ENCODE measurements around the gene UNC80.

The UNC80 gene

DNA sequence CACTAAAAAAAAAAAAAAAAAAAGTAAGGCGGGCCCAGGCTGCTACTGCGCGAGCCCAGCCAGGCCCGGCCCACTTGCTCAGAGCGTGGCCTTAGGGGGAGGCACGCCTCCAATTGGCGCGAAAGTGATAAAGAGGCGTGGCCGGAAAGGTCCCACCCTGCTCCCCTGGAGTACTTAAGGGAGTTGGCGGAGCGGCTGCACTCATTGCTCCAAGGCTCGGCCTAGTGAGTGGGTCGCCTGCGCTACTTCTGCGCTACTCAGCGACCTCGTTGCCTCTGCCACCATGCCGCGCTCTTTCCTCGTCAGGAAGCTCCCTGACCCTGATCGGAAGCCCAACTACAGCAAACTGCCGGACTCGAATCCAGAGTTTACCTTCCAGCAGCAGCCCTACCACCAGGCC is 36.9 kb downstream of the UNC80 start:
- no peak for DNase-seq

DNA sequence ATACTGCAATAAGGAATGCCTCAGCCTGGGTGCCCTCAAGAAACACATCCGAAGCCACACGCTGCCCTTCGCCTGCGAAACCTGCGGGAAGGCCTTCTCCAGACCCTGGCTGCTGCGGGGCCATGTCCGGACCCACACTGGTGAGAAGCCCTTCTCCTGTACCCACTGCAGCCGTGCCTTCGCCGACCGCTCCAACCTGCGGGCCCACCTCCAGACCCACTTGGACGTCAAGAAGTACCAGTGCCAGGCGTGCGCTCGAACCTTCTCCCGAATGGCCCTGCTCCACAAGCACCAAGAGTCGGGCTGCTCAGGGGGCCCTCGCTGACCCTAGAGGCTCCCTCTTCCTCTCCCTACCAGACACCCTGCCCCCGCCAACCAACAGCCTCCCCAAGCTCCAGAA is 37.6 kb downstream of the UNC80 start:
- DNase-seq = no peak

DNA sequence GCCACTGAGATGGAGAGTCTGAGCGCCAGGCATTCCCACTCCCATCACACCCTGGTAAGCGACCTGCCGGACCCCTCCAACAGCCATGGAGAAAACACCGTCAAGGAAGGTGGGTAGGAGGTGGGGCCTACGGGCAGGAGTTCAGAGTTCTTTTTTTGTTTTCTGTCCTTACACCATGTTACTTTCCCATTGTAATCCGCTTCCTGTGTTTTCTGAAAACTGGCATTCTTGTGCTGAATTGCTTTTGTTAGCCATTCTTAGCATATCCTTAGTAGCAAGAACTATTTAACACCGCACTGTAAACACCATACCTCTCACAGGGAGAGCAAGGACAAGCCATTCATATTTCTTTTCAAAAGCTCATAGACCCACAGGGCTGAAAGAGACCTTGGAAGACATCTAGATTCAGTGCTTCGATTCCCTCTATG is 46.2 kb downstream of the UNC80 start:
- no peak for DNase-seq

DNA sequence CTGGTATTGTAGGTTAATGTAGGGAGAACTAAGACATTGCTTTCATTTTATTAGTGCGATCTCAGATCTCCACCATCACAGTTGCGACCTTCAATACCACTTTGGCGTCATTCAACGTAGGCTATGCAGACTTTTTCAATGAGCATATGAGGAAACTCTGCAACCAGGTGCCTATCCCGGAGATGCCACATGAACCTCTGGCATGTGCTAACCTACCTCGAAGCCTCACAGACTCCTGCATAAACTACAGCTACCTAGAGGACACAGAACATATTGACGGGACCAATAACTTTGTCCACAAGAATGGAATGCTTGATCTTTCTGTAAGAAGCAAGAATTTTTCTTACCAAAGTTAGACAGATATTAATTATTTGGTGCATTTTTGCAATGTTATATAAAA is 47.3 kb downstream of the UNC80 start:
- no peak for DNase-seq

DNA sequence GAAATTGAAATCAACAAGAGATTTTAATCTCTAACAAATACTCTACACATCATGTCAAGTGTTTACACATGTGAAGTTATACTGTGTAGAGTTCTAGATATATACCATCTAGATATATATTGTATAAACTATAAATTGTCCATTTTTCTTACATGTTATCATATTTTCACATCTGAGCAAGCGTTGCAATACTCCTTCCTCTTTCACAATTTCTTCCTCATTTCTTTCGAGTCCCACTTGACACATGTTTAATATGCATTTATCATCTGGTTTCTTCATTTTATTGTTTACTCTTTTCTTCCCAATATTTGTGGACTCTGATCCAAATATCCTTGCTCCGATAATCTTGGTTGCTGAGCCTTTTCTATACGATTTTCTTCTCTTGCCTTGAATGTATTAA is 50.2 kb downstream of the UNC80 start:
- DNase-seq = no peak

DNA sequence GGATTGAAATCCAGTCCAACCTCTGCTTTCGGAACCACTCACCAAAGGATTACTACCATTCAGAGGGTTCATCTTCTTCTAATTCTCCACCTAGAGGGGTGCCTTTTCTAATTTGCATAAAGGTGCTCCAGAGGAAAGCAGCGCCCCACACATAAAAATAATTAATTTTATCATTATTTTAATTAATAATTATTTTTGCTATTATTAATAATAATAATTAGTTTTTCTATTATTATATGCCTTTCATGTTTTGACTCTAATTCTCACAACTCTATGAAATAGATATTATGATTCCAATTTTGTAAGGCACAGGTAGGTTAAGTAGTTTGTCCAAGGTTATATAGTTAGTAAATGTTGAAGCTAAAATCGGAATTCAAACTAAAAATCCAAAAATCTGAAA is 51.9 kb downstream of the UNC80 start:
- no peak for DNase-seq

DNA sequence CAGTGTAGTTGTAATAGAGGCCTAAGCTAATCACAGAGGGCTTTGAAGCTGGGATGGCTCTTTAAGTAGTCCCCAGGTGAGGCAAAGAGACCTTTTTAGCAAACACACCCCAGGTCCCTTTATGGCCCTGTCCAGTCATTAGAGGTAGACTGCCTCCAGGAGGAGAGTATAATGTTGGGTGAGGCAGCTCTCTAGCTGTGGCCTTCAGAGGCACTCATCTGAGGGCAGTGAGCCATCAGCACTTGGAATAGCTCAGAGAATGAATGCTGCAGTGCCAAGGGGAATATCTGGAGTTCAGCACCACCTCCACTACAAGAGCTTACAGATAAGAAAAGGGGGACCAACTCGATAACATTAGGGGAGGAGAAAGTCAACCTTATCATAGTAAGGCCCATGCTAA is 52.8 kb downstream of the UNC80 start:
- no peak for DNase-seq

DNA sequence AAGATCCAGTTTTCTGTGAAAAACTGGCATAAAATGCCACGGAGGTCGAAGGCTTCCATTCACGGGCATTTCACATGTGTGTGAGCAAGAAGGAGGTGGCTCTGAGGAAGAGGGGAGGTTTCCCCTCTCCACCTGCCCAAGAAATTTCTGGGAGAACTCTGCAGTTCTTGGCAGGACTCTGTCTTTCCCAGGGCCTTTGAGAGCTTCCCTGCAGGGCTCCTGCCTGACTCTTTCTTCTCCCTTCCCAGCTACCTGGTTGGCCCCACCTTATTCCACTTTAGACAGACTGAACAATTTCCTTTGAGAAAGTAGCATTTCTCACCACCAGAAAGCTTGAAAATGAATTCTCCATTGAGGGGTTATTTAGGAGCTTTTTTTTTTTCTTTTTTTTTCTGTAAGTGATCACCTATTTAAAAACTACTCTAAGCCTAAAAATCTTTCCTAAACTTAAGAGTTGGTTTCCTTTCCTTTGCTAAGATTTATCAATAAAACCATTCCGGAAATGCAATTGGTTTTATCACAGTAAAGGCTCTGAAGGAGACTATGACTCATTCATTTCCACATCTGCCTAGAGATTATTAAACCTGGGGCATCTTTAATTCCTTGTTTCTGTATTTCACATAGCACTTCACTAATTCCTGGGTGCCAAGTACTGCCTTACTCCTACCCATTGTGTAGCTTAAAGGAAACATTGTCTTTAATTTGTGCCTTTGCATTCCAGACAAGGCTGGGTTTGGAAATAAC is 59.3 kb downstream of the UNC80 start:
- no peak for DNase-seq

DNA sequence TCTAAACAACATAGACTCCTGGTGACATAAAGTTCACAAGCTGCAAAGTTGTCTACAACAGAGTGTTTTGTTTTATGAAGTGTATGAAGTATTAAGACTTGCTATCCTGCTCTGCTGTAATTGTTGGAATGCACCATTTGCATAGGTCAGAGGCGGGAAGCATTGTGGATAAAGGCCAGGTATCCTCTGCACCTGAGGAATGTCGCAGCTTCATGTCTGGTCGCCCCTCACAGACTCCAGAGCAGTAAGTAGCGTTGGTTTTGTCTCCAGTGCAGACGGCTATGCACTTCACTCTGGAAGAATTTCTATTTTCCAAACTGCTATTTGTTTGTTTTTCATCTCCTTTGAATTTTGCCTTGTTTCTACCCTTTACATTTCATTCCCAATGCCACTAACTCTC is 63.1 kb downstream of the UNC80 start:
- no peak for DNase-seq

DNA sequence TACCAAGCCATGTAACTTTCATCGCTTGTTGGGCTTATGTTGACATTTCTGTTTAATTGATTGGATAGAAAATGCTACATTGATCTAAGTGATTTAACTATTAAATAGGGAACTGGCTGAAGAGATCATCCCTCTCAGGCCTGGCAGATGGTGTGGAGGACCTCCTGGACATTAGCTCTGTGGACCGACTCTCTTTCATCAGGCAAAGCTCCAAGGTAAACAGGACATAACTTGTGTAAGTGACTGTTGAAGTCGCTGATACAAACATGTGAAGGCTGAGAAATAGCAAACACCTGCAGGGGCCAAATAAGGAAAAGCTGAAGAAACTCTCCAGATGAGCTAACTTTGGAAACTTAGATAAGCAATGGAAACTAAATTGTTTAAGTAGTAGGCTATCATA is 68.8 kb downstream of the UNC80 start:
- no peak for DNase-seq

DNA sequence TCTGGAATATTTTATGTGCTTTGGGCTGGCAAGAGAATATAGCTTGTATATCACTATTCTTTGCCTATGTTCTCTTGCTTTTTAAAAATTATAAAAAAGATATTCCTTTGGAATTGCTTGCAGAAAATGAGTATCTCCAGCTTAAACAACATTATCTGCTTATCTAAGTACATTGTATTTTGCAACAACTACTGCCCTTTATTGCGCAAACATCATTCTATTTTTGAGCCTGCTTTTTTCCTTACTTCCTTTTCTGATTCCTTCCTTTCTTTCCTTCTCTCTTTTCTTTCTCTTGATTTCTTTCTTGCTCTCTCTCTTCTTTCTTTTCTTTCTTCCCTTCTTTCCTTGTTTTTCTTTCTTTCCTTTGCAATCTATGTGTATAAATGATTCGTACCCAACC is 74.0 kb downstream of the UNC80 start:
- no peak for DNase-seq

DNA sequence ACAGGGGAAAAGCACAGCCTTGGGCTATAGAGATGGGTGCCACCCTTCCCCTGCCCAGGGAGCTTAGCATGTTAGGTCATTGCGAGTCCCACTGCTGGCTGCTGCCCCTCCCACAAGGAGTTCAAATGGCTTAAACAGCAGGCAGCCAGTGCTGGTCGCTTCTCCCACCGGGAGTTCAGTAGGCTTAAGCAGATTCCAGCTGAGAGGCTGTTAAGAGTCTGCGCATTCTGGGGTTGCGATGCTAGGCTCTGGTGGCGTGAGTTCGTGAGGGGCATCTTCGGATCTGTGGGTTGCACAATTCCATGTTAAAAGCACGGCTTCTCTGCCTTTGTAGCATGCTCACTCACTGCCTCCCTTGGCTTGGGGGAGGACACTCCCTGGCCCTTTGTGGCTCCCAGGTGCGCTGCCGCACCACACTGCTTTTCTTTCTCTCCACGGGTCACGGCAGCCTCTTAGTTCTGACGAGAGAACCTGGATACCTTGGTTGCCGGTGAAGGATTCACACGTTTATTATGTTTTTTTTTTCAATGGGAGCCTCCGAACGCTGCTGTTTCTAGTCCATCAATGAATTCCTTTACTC is 93.2 kb downstream of the UNC80 start:
- no peak for DNase-seq

DNA sequence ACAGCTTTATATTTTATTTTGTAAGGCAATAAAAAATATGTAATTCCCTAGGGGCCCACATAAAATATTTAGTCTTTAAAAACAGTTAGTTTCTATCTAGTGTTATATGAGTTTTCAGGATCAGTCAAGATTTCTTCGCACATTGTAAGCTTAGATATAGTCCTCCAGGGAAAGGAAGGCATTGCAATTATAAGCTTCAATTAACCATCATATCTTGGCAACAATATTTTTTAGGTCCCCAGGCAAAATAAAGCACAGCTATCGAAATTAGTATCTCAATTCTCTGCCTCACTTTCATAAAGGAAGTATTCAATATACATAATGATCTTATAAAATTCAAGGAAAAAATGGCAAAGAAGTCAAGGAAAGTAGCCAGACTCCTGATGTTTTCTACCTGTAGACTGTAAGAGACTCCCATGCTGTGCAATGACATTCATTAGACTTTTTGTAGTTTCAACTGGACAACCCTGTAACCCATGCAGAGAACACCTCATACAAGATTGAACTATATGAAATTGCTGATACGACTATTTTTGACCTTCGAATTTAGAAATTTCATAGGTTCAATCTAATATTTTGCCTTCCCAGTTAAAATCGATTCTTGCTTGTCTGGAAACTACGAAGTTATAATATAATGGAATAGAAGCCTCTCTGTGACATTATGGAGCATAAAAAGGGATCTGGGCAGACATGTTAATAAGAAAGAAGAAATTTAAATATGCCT is 96.8 kb downstream of the UNC80 start:
- DNase-seq = no peak

DNA sequence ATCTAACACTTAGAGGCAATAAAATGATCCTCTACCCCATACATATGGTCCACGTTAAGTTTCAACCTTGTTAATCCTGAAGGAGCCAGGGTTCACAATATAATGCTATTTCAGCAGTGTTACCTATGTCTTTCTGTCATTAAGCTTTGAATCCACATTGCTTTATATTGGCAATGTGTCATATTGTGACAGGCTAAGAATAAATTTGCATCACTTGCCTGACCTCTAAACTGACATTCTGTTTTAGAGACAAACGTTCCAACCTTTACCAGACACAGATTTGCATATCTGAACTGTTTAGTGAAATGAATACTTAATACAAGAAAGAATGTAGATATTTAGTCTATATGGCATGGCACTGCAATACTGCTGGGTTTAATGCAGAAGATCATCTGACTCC is 98.4 kb downstream of the UNC80 start:
- DNase-seq = no peak

DNA sequence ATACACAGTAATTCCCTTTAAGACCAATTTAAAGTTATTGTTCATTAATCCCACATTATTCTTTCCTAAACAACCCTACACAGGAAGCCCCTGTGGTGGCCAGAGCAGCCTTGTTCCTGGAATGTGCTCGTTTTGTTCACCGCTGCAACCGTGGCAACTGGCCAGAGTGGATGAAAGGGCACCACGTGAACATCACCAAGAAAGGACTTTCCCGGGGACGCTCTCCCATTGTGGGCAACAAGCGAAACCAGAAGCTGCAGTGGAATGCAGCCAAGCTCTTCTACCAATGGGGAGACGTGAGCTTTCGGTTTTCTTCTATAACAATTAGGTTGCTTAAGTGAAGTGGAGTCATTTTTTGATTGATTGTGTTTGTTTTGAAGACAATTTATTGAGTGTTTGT is 101.0 kb downstream of the UNC80 start:
- DNase-seq = no peak

DNA sequence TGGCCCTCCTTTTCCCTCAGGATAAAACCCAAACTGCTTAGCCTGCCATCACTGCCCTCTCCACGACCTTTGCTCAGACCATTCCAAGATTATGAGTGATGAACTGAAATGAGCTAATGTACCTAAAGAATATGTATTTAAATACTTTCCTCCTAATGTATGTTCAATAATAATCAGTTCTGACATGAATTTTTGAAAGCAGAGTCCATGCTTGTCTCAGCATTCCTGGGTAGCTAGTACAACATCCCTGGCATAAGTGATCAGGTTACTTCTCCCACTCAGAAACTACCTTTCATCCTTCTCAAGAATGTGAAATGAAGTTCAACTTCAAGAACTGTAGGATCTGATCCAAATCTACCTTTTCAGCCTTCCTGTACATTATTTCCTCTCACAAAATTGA is 103.6 kb downstream of the UNC80 start:
- no peak for DNase-seq

DNA sequence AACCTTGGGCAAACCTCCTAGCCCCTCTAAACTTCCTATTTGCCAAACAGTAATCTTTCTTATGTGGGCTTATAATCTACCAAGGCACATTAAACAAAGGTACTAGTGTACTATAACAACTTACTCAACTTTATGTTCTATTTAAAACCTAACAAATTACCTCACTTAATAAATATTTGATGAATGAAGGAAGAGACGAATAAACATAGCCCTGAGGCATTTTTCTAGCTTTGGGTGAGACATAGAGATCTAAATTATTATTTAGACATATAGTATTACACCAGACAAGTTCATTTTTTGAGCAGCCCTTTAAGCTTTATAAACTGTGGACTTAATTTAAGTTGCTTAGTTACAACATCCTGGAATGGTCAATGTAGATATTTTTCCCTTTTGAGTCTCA is 104.6 kb downstream of the UNC80 start:
- DNase-seq = no peak

DNA sequence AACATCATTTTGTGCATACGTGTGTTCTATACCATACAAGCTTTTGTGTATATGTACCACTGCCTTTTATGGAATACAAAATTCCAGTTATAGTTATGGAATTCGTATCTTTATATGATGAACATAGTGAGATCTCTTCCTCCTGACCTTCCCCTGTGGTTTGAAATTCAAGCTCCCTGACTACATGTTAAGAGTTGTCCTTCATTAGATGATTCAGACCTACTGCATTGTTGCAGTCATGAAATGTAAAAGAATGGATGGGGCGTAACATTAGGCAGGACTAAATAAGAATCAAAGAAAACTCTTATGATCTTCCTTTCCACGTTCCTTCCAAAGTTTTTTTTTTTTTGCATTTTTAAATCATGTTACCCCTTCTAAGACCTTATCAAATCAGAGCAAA is 107.1 kb downstream of the UNC80 start:
- no peak for DNase-seq

DNA sequence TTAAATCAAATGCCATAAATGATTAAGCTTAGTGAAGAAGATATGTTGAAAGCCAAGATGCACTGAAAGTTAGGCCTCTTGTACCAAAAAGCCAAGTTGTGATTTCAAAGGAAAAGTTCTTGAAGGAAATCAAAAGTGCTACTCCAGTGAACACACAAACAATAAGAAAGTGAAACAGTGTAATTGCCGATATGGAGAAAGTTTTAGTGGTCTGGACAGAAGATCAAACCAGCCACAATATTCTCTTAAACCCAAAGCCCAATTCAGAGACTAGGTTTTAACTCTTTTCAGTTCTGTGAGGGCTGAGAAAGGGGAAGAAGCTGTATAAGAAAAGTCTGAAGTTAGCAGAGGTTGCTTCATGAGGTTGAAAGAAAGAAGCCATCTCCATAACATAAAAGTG is 129.0 kb downstream of the UNC80 start:
- DNase-seq = no peak

DNA sequence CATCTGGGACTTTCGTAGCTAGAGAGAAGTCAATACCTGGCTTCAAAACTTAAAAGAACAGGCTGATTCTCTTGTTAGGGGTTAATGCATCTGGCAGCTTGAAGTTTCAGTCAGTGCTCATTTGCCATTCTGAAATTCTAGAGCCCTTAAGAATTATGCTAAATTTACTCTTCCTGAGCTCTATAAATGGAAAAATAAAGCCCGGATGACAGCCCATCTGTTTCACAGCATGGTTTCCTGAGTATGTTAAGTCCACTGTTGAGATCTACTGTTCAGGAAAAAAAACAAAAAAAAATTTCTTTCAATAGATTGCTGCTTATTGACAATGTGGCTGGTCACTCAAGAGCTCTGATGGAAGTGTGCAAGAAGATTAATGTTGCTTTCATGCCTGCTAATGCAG is 129.5 kb downstream of the UNC80 start:
- DNase-seq = no peak

DNA sequence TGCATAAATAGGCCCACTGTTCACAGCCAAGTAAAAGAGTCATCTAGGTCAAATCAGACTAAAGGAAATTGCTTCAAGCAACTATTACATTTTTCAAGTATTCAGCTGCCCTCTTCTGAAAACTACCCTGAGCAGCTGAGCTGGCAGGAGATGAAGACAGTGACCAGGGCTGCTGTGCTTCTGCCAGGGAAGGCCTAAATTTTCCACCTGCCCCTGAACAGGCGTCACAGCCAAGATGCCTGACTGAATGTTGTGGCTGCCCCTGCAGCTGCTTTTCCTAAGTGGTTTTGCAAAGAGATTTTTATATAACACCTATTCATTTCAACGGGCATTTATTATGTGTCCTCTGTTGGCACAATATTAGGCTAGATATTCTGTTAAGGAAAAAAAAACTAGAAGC is 134.1 kb downstream of the UNC80 start:
- DNase-seq = no peak

DNA sequence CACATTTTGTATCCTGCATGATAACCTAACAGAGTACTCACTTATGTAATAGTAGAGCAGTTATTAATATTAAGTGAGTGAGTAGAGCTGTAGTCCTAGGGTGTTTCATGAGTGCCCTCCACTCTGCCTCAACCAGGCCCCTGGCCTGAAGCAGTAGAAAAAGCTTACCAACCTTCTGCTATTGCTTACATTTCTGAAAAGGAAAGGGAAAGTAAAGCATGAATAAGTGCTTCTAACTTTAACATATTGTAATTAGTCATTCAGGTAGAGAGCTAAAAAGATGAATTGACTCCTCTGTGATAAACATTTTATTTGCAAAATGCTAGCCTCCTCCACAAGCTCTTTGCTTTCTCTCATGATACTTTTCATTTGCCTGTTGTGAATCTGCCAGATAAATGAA is 136.1 kb downstream of the UNC80 start:
- no peak for DNase-seq

DNA sequence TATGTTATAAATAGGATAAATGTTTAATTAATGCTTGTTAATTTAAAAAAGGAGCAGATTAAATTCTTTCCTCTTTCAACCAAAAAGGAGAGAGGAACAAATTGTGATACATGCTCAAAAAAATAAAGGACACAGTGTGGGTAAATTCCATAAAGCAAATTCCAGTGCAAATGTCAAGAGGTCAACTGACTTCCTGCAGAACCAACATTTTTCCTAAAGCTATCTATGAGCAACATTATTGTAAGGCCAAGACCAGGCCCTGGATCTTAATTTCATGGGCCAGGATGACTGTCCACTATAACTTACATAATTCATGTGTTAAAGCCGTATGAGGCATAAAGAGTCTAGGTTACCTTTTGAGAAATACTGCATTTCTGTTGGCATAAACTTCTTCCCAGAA is 136.9 kb downstream of the UNC80 start:
- DNase-seq = no peak

DNA sequence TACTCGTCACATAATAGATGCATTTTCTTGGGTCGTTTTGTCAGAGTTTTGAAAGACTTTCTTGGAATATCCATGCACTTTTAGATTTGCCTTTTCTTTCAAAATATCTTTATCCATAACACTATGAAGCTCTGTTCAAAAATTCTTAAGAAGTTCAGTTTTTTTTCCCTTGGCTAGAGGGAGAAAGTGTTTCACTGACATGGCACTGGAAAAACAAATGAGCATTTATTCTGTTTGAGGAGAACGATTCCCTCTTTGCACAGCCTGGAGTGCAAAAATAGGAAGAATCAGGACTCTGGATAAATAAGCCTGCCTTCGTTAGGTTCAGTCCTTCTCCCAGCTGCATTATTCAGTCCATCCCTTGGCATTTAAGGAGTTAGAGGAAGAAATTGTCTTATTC is 139.9 kb downstream of the UNC80 start:
- no peak for DNase-seq
